Progenitor cell of endocrine pancreas (in vitro differentiated cells): Measurements from ENCODE around the gene UPF1. TPM values are rescaled to one million over a fixed set of nuclear protein-coding genes. Genes with fewer than 3 reads are reported as not detected.

ENCODE experiments used
- DNase-seq: peaks from one replicate; pipeline ENCODE4 v3.0.0; 2021; ENCODE audit warnings: low spot score; ENCODE audit not compliant: unreplicated experiment
- H3K27ac Mint-ChIP-seq: 2 replicates; pipeline ENCODE4 v1.8.0; 2021; ENCODE audit warnings: mild to moderate bottlenecking, moderate library complexity, mixed read lengths
- H3K27me3 Mint-ChIP-seq: 2 replicates; pipeline ENCODE4 v1.8.0; 2021; ENCODE audit warnings: mixed read lengths
- H3K36me3 Mint-ChIP-seq: 2 replicates; pipeline ENCODE4 v1.8.0; 2022; ENCODE audit warnings: mixed read lengths; ENCODE audit not compliant: insufficient read depth
- H3K4me1 Mint-ChIP-seq: 2 replicates; pipeline ENCODE4 v1.8.0; 2021; ENCODE audit warnings: low read depth, mixed read lengths
- H3K4me3 Mint-ChIP-seq: 2 replicates; pipeline ENCODE4 v1.8.0; 2021; ENCODE audit warnings: low read depth, mild to moderate bottlenecking, moderate library complexity, mixed read lengths
- H3K9me3 Mint-ChIP-seq: 2 replicates; pipeline ENCODE4 v1.8.0; 2021; ENCODE audit warnings: low read depth, mixed read lengths
- total RNA-seq: library from RNA; stranded (reverse); gene quantifications from 2 replicates; pipeline ENCODE4 v1.2.1, GENCODE V29; 2021
- TF ChIP-seq, protein P1 (sequence below): fragments of 200-600 bp; sonication (generic); IDR thresholded peaks from one replicate; pipeline ENCODE4 v1.5.0; 2021; ENCODE audit warnings: antibody characterized with exemption, mild to moderate bottlenecking; ENCODE audit not compliant: unreplicated experiment

UPF1 gene
- total RNA-seq, 1 donor from 2014 or later: 90.9 TPM

DNA sequence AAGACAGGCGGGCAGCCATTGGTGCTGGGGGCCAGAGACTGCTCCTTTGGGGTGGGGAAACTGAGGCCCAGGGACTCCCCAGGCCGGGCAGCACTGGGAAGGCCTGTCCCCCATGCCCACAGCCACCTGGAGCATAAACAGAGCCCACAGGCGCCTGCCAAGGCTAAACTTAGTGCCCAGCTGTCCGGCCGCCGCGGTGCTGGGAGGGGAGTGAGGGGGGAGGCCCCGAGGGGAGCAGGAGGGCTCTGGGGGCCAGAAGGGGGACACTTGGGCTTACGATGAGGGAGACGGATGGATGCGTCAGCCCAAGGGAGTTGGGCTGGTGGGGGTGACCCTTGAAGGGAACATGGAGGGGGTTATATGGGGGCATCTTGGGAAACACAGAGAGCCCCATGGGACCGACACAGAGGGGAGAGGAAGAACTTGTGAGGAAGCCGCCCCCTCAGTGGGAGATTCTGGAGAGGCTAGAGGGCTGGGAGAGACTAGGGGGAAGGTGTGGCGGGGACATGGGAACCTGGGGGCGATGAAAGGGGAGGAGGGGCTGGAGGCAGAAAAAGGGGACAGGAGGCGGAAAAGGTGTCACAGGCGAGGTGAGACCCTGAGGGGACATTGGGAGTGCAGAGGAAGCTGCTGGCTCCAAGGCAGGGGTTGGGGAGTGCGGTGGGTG, 62.0 kb downstream of the UPF1 start:
- Mint-ChIP-seq H3K27ac (no peak overlapping the region), H3K36me3 (peaks cover 1% of the 10 kb centered on the region), H3K4me3 (no peak overlapping the region), H3K9me3 (no peaks in the 10 kb centered on the region), H3K27me3 (peaks cover 4% of the 10 kb centered on the region), H3K4me1 (peaks cover 10% of the 10 kb centered on the region)
- no peak for DNase-seq
- TF ChIP-seq, protein P1, sequence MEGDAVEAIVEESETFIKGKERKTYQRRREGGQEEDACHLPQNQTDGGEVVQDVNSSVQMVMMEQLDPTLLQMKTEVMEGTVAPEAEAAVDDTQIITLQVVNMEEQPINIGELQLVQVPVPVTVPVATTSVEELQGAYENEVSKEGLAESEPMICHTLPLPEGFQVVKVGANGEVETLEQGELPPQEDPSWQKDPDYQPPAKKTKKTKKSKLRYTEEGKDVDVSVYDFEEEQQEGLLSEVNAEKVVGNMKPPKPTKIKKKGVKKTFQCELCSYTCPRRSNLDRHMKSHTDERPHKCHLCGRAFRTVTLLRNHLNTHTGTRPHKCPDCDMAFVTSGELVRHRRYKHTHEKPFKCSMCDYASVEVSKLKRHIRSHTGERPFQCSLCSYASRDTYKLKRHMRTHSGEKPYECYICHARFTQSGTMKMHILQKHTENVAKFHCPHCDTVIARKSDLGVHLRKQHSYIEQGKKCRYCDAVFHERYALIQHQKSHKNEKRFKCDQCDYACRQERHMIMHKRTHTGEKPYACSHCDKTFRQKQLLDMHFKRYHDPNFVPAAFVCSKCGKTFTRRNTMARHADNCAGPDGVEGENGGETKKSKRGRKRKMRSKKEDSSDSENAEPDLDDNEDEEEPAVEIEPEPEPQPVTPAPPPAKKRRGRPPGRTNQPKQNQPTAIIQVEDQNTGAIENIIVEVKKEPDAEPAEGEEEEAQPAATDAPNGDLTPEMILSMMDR: no peak

DNA sequence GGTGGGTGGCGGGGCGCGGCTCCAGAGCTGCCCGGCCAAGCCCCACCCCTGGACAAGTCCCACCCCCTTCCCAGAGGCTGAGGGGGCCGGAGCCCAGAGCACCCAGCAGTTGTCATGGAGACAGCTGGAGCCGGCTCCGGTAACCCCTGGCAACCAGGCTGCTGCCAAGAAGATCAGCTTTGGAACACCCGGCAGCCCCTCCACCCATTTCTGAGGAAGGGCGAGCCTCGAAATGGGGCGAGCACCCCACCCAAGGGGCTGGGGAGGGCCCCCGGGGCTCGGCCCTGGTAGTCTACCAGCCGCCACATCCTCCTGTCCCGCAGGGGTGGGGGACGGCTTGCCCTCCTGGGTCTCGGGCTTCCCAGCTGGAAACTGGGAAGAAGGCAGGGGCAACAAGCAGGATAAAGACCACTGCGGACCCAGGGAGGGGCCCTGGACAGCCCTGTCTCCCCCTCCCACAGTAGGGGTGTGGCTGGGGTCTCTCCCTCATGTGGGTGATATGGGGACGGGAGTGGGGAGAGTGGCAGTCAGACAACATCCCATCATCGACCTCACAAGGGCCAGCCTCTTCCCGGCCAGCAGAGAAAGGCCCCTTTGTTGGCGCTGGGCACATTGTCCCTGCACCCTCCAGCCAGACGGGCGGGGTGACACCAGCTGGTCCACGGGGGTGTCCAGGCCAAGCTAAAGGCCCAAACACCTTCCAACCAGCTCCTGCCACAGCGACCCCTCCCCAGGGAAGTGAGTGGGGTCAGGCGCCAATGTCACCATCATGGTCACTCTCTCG, 62.7 kb downstream of the UPF1 start:
- H3K4me1 Mint-ChIP-seq: peaks cover 10% of the 10 kb centered on the region
- peaks cover 1% of the 10 kb centered on the region for H3K36me3 Mint-ChIP-seq
- H3K9me3 Mint-ChIP-seq: no peaks in the 10 kb centered on the region
- TF ChIP-seq, protein P1: no peak
- H3K27ac Mint-ChIP-seq: no peak overlapping the region
- H3K27me3 Mint-ChIP-seq: peaks cover 4% of the 10 kb centered on the region
- peak overlapping the region; percentile 72 for H3K4me3 Mint-ChIP-seq
- DNase-seq: no peak

DNA sequence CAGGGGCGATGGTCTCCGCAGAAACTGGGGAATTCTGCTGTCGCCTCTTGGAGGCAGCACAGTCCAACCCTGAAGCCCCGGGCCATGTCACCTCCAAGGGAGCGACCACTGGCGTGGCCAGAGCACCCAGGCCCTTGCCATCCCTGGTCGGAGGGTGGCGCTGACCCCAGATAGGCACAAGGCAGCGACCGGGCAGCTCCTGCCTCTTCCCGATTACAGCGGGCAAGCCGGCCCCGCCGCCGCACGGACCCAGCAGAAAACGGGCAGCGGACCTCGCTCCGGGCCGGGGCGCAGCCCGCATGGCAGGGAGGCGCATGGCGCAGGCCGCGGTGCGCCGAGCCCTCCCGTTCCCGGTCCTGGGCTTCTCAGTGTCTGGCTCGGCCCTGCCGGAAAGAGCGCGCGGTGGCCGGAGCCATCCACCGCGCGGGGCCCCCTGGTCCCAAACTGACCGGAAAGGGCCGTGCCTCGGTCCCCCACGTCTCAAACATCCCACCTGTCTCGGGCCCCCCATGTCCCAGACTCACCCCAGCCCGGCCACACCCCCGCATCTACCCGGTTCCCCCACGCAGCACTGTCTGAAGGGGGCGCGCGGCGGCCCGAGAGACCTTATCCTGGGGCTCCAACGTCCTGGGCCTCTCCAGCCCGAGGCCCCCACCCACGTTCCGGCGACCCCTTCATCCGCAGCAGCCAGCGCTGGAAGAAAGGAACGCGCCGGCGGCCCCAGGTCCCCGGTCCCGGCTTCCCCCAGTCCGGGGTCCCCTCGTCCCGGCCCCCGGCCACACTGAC, 63.5 kb downstream of the UPF1 start:
- peak; percentile 65 for DNase-seq
- no peaks in the 10 kb centered on the region for H3K36me3 Mint-ChIP-seq
- peaks cover 10% of the 10 kb centered on the region for H3K4me1 Mint-ChIP-seq
- peak overlapping the region; percentile 79 for H3K4me3 Mint-ChIP-seq
- H3K9me3 Mint-ChIP-seq: no peaks in the 10 kb centered on the region
- TF ChIP-seq, protein P1: peak; percentile 64
- H3K27ac Mint-ChIP-seq: peak overlapping the region; percentile 73
- peaks cover 4% of the 10 kb centered on the region for H3K27me3 Mint-ChIP-seq

DNA sequence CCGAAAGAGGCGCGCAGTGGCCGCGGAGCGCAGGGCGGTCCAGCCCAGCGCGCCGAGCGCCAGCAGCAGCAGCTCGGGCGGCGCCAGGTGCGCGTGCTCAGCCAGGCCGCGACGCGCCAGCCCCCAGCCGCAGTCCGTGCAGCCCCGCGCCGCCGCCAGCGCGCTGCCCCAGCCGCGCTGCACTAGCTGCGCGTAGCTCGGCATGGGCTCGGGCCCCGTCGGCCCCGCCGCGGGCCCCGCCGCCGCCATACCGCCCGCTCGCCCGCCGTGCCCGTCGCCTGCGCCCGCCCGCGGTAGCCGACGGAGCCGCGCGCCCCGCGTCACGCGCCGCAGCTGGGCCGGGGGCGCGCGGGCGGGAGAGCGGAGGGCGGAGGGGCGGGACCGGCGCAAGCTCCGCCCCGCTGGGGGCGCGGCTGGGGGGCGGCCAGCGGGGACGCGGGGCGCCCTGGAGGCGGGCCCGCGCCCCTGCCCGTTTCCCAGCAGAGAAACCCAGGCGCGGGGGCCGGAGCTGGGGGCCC, 64.1 kb downstream of the UPF1 start, which contains the start of gene CERS1:
CERS1 (minus strand) TSS at position 335 of the 518 bp plus-strand sequence; CDS start at position 249, 86 bp downstream.
- DNase-seq: no peak
- peak within 1 kb of the TSS; percentile 73 for H3K27ac Mint-ChIP-seq
- TF ChIP-seq, protein P1: no peak
- peaks cover 10% of the 10 kb centered on the region for H3K4me1 Mint-ChIP-seq
- H3K36me3 Mint-ChIP-seq: no peaks in the 10 kb centered on the region
- H3K27me3 Mint-ChIP-seq: peaks cover 4% of the 10 kb centered on the region
- H3K9me3 Mint-ChIP-seq: no peaks in the 10 kb centered on the region
- peak within 1 kb of the TSS; percentile 85 for H3K4me3 Mint-ChIP-seq

DNA sequence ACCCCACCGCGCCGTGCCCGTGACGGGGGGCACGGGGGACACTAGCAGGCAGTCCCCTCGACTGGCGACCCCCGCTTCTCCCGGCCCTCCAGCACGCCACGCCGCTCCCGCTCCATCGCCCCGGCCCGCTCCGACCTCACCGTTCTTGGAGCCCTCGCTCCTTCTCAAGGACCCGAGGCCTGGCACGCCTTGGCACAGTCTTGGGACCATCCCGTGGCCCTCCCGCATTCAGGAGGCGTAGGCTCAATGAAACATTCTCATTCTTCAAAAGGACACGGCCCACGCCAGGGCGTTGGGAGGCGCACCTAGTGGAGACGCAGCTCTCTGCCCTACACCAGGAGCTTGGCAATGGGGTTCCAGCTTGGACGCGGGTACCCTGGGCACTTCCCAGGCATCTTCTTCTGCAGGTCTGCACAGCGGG, 64.7 kb downstream of the UPF1 start:
- Mint-ChIP-seq H3K9me3 (no peaks in the 10 kb centered on the region), H3K36me3 (peaks cover 2% of the 10 kb centered on the region), H3K4me1 (peaks cover 10% of the 10 kb centered on the region), H3K27me3 (peaks cover 4% of the 10 kb centered on the region), H3K4me3 (peak overlapping the region; percentile 85), H3K27ac (peak overlapping the region; percentile 49)
- TF ChIP-seq, protein P1: no peak
- DNase-seq: no peak
